Measurements from ENCODE around the gene CLSTN3.

DNA sequence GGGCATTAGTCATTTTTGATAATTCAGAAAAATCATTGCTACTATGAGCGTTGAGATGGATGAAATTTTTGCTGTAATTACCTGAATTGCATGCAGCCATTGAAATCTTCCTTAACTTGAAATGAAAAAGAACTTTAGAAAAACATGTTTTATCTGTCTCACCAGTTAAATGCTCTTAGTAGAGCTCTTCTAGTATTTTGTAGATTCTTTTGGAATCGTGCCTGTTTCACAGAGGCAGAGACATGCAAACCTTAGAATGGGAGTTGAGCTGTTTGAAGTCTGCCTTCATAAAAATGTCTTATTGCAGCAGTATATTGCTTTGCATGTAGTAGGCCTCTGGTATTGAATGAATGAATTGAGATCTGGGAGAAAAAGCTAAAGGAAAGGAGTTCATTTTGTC, 63.5 kb downstream of the CLSTN3 start:
- TF ChIP-seq POLR2A (IDR thresholded peaks at IDR 0.05; ENCODE audit: low read depth, low read length) (no peak), POLR2AphosphoS5 (IDR thresholded peaks at IDR 0.05; ENCODE audit: low read depth, low read length) (no peak)
